WI38 (cell line): ENCODE data around the gene TOMM40L.

Experiments used
- H3K4me3 ChIP-seq: 2 replicates; pipeline ENCODE4 v1.5.1; 2011; ENCODE audit warnings: low read depth, mild to moderate bottlenecking, control low read depth, low read length
- CTCF ChIP-seq: IDR thresholded peaks from 2 replicates; pipeline ENCODE4 v1.5.1; 2012; ENCODE audit warnings: low read depth, mild to moderate bottlenecking, control low read depth, low read length

The TOMM40L gene

GRCh38 chr1:161216945-161217712 lies 8.7 kb upstream of the TOMM40L start:
- no peak for TF ChIP-seq CTCF
- no peak overlapping the region for H3K4me3 ChIP-seq

GRCh38 chr1:161217831-161218230 lies 8.0 kb upstream of the TOMM40L start:
- no peak overlapping the region for H3K4me3 ChIP-seq
- no peak for TF ChIP-seq CTCF

- TF ChIP-seq CTCF, result no peak
- H3K4me3 ChIP-seq, result no peak overlapping the region
Observed at GRCh38 chr1:161218301-161219077, 7.4 kb upstream of the TOMM40L start.

GRCh38 chr1:161219078-161219892 lies 6.6 kb upstream of the TOMM40L start:
- TF ChIP-seq CTCF, result no peak
- no peak overlapping the region for H3K4me3 ChIP-seq

- no peak for TF ChIP-seq CTCF
- H3K4me3 ChIP-seq, result no peak overlapping the region
Observed at GRCh38 chr1:161220002-161220401, 5.9 kb upstream of the TOMM40L start.

- no peak for TF ChIP-seq CTCF
- H3K4me3 ChIP-seq, result no peak overlapping the region
Observed at GRCh38 chr1:161222175-161223019, 3.5 kb upstream of the TOMM40L start.
